ENCODE data around the gene TXNL4A.

Gene TXNL4A

GRCh38 chr18:79982736-79983135 is 5.6 kb downstream of the TXNL4A start:
- peak; percentile 22 for DNase-seq (ENCODE audit: low read depth)
- no peak overlapping the region for H3K4me3 ChIP-seq (ENCODE audit: low read depth, low read length)
- TF ChIP-seq CTCF (IDR thresholded peaks at IDR 0.05; ENCODE audit: insufficient read depth, low read depth, low read length, missing control alignments): no peak

- DNase-seq (ENCODE audit: low read depth): no peak
- no peak overlapping the region for H3K4me3 ChIP-seq (ENCODE audit: low read depth, low read length)
- no peak for TF ChIP-seq CTCF (IDR thresholded peaks at IDR 0.05; ENCODE audit: insufficient read depth, low read depth, low read length, missing control alignments)
Observed at GRCh38 chr18:79980585-79980984, 7.8 kb downstream of the TXNL4A start.

GRCh38 chr18:79979843-79980242 is 8.5 kb downstream of the TXNL4A start:
- DNase-seq (ENCODE audit: low read depth): no peak
- no peak for TF ChIP-seq CTCF (IDR thresholded peaks at IDR 0.05; ENCODE audit: insufficient read depth, low read depth, low read length, missing control alignments)

DNA sequence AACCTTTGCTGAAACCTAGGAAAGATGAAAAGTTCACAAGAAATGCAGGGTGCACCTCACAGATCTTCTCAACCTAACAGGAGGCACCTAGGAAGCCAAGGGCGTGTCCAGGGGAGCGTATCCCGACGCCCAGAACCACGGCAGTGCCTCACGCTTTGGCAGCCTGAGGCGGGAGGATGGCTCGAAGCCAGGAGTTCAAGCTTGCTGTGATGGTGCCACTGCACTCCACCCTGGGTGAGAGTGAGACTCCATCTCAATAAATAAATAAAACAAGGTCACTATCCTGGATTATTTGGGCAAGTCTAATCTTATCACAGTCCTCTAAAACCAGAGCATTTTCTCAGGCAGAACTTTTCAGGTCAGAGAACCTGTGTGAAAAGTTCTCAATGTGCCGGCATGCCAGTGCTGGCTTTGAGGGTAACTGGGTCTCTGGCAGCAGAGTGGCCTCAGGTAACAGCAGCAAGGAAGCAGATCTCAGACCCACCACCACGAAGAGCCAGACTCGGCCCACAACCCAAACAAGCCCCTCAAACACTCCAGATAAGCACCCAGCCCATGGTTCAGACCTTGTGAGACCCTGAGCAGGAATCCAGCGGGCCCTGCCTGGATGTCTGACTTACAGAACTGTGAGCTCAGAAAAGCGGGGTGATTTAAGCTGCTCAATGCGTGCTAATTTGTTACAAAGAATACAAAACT is 12.2 kb downstream of the TXNL4A start:
- no peak overlapping the region for H3K4me3 ChIP-seq (ENCODE audit: low read depth, low read length)
- DNase-seq (ENCODE audit: low read depth): no peak
- TF ChIP-seq CTCF (IDR thresholded peaks at IDR 0.05; ENCODE audit: insufficient read depth, low read depth, low read length, missing control alignments): no peak

More at GRCh38 chr18:79979843-79980242, 8.5 kb downstream of the TXNL4A start:
- H3K4me3 ChIP-seq (ENCODE audit: low read depth, low read length): no peak overlapping the region

- TF ChIP-seq CTCF (IDR thresholded peaks at IDR 0.05; ENCODE audit: insufficient read depth, low read depth, low read length, missing control alignments): no peak
- DNase-seq (ENCODE audit: low read depth): no peak
- no peak overlapping the region for H3K4me3 ChIP-seq (ENCODE audit: low read depth, low read length)
Observed at GRCh38 chr18:79975043-79975442, 13.3 kb downstream of the TXNL4A start.

GRCh38 chr18:79974025-79974654 is 14.2 kb downstream of the TXNL4A start:
- TF ChIP-seq CTCF (IDR thresholded peaks at IDR 0.05; ENCODE audit: insufficient read depth, low read depth, low read length, missing control alignments): no peak
- no peak for DNase-seq (ENCODE audit: low read depth)
- H3K4me3 ChIP-seq (ENCODE audit: low read depth, low read length): no peak overlapping the region
